KG1 (cell line): ENCODE results near the gene AGMAT.

Source experiments
- DNase-seq: peaks from one replicate; lab custom pipeline; 2025; lab: John Stamatoyannopoulos, UW

Gene AGMAT

GRCh38 chr1:15584489-15585363, at the start of gene AGMAT:
Gene AGMAT (minus strand): TSS chr1:15585051. CDS start chr1:15584967, 84 bp downstream.
- DNase-seq = peak; percentile 10

- DNase-seq = no peak
Observed at GRCh38 chr1:15633756-15634420, 49.0 kb upstream of the AGMAT start.

GRCh38 chr1:15628003-15628402, 43.2 kb upstream of the AGMAT start:
- no peak for DNase-seq

- DNase-seq = no peak
Observed at GRCh38 chr1:15627343-15627988, 42.6 kb upstream of the AGMAT start.

GRCh38 chr1:15626269-15626950, 41.6 kb upstream of the AGMAT start:
- no peak for DNase-seq

GRCh38 chr1:15625056-15625917, 40.4 kb upstream of the AGMAT start:
- DNase-seq = no peak

GRCh38 chr1:15624133-15624714, 39.4 kb upstream of the AGMAT start:
- DNase-seq = no peak

GRCh38 chr1:15623435-15623834, 38.6 kb upstream of the AGMAT start:
- no peak for DNase-seq

- DNase-seq = no peak
Observed at GRCh38 chr1:15622712-15623373, 38.0 kb upstream of the AGMAT start.

GRCh38 chr1:15621975-15622374, 37.1 kb upstream of the AGMAT start:
- no peak for DNase-seq

GRCh38 chr1:15620902-15621682, 36.2 kb upstream of the AGMAT start:
- no peak for DNase-seq

- DNase-seq = no peak
Observed at GRCh38 chr1:15620155-15620545, 35.3 kb upstream of the AGMAT start.

GRCh38 chr1:15618655-15619525, 34.0 kb upstream of the AGMAT start:
- DNase-seq = no peak

- DNase-seq = no peak
Observed at GRCh38 chr1:15618077-15618654, 33.3 kb upstream of the AGMAT start.

GRCh38 chr1:15617173-15618076, 32.6 kb upstream of the AGMAT start, which contains the start of gene DDI2:
Gene DDI2 (plus strand): TSS chr1:15617458. CDS start chr1:15617671, 213 bp downstream.
- DNase-seq = peak; percentile 84

- no peak for DNase-seq
Observed at GRCh38 chr1:15616373-15617172, 31.7 kb upstream of the AGMAT start.
